Stimulated activated naive B cell treated with anti-CD40 and anti-IgM and Interleukin-4, amounts not matched to agents 10 μg/mL and 1 μg/mL and 100 μg/mL, for 72 hours (primary cell): Measurements from ENCODE around the gene PSTK.

Experiments
- ATAC-seq, 2 donors: fragments of 150-1000 bp; cut with Tn5 transposase; replicated peaks; 2 replicates each; pipeline ENCODE4 v1.10.0; 2021; ENCODE audit warnings: moderate library complexity in 1 of 2
- DNase-seq: peaks from one replicate; pipeline ENCODE4 v3.0.0; 2021
- H3K27ac Mint-ChIP-seq: one replicate; pipeline ENCODE4 v1.8.0; 2022; ENCODE audit warnings: mild to moderate bottlenecking, mixed read lengths
- H3K27me3 Mint-ChIP-seq, 2 donors: one replicate each; pipeline ENCODE4 v1.8.0; 2022; ENCODE audit warnings: mixed read lengths in 2 of 2
- H3K36me3 Mint-ChIP-seq, 2 donors: one replicate each; pipeline ENCODE4 v1.8.0; 2022; ENCODE audit warnings: mixed read lengths in 2 of 2, mild to moderate bottlenecking in 1 of 2
- H3K4me1 Mint-ChIP-seq, 2 donors: one replicate each; pipeline ENCODE4 v1.8.0; 2022; ENCODE audit warnings: mixed read lengths in 2 of 2, mild to moderate bottlenecking in 1 of 2
- H3K4me3 Mint-ChIP-seq, 2 donors: one replicate each; pipeline ENCODE4 v1.8.0; 2022; ENCODE audit warnings: mild to moderate bottlenecking in 2 of 2, mixed read lengths in 2 of 2, moderate library complexity in 1 of 2
- H3K9me3 Mint-ChIP-seq, 2 donors: one replicate each; pipeline ENCODE4 v1.8.0; 2022; ENCODE audit warnings: mixed read lengths in 2 of 2, mild to moderate bottlenecking in 1 of 2

PSTK gene

DNA sequence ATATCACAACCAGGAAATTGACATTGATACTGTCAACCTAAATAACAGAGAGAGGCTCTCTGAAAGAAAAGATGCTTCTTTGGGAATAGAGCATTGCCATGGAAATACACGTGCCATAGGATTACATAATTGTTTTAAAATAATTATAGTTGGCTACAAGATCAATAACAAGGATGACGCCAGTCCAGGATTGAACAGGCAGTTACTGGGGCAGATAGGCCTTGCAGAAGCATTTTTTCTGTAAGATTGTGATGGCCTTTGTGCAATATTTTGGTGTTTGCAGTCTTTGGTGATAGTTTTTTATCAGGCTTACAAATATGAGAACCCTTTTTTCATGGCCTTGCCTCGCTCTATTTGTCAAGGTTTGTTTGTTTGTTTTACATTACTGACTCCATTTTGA lies 39.1 kb downstream of the PSTK start:
- Mint-ChIP-seq H3K4me1 (peaks cover 2 to 11% of the 10 kb centered on the region in 2 donors), H3K4me3 (no peak overlapping the region), H3K9me3 (peaks cover 4% of the 10 kb centered on the region in 2 donors), H3K27ac (no peak overlapping the region), H3K27me3 (no peaks in the 10 kb centered on the region), H3K36me3 (peaks cover 6 to 12% of the 10 kb centered on the region in 2 donors)
- ATAC-seq = no peak
- DNase-seq = no peak

DNA sequence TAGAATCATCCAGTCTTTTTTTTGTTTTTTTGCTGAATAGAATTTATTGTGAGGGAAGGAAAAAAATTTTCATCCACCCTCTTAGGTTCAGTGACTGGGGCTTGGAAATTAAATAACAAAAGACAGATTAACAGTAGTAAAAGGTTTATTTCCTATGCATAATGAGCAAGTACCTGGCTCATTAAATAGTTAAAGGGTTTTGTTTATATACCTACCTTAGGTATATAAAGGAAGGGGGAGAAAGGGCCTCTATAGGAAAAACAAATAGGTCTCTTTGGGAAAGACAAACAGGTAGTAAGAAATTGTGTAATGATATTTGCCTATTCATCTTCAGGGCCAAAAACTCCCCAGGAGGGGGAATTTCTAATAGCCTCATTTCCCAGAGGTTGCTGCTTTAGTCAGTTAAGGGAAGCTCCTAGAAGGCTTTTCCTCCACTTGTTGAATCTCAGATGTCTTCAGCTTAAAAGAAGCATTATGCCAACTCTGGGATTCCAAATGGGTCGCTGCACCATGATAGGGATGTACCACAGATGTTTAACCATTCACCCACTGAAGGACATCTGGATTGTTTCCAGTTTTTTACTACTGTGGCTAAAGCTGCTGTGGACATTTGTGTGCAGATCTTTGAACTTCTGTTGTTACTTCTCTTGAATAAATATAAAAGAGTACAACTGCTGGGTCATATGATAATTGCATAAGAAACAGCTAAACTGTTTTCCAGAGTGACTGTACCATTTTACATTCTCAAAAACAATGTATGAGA lies 39.9 kb downstream of the PSTK start:
- Mint-ChIP-seq H3K9me3 (peaks cover 4% of the 10 kb centered on the region in 2 donors), H3K27ac (no peak overlapping the region), H3K4me3 (no peak overlapping the region), H3K27me3 (no peaks in the 10 kb centered on the region), H3K36me3 (peaks cover 6 to 14% of the 10 kb centered on the region in 2 donors), H3K4me1 (peaks cover 4 to 20% of the 10 kb centered on the region in 2 donors)
- no peak for ATAC-seq
- no peak for DNase-seq

DNA sequence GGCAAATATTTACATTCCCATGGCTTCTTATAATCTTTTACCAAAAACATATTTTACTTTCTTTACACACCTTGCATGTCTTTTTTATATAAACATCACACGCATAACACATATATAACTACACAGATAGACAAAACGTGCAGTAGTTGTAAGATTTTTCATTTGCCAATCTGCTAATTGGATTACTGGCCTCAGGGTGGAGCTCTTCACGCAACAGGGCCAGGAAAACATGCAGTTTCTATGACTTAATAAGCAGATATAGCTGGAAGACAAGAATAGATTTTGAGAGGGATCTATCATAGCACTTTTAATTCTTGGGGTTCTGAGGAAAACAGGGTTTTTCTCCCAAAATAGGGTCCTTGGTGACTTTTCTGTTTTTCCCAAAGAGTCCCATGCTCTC lies 41.3 kb downstream of the PSTK start:
- Mint-ChIP-seq H3K36me3 (peaks cover 6 to 10% of the 10 kb centered on the region in 2 donors), H3K4me3 (no peak overlapping the region), H3K27me3 (no peaks in the 10 kb centered on the region), H3K9me3 (peaks cover 4% of the 10 kb centered on the region in 2 donors), H3K4me1 (peaks cover 4 to 20% of the 10 kb centered on the region in 2 donors), H3K27ac (no peak overlapping the region)
- DNase-seq (no peak), ATAC-seq (no peak)

DNA sequence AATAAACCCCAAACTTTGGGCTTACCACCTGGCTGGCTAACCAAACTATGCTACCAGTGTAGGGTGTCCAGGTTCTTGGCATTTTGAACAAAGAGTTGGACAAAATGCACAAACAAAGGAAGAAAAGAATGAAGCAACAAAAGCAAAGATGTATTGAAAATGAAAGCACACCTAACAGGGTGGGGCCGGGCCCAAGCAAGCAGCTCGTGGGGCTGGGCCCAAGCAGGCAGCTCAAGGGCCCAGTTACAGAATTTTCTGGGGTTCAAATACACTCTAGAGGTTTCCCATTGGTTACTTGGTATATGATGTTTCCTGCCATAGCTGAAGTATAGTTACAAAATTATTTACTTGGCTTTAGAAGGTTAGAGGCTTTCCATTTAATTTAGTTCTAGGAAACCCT lies 44.3 kb downstream of the PSTK start:
- DNase-seq (no peak), ATAC-seq (no peak)
- Mint-ChIP-seq H3K27me3 (no peaks in the 10 kb centered on the region), H3K27ac (no peak overlapping the region), H3K9me3 (no peaks in the 10 kb centered on the region), H3K4me3 (no peak overlapping the region), H3K36me3 (peaks cover 3 to 8% of the 10 kb centered on the region in 2 donors), H3K4me1 (peaks cover 4 to 20% of the 10 kb centered on the region in 2 donors)

DNA sequence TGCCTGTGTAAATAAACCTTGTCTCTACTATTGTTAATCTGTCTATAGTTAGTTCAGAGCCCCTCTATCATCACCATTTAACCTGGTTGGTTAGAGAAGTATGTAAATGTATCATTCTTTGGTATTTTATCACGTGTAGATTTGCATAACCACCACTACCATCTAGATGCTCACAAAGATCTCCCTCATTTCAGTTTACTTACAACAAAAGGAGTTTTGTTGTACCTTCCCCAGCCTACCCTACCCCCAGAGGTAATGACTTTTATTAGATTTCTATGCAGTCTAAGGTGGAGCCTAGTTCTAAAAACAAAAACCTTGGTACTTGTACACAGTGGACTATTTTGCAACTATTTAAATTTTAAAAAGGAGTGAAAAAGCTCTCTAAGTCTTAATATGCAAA lies 46.1 kb downstream of the PSTK start:
- Mint-ChIP-seq H3K27me3 (no peaks in the 10 kb centered on the region), H3K27ac (no peak overlapping the region), H3K4me1 (peaks cover 4 to 20% of the 10 kb centered on the region in 2 donors), H3K4me3 (no peak overlapping the region), H3K36me3 (peaks cover 3 to 8% of the 10 kb centered on the region in 2 donors), H3K9me3 (no peaks in the 10 kb centered on the region)
- DNase-seq (no peak), ATAC-seq (no peak)

DNA sequence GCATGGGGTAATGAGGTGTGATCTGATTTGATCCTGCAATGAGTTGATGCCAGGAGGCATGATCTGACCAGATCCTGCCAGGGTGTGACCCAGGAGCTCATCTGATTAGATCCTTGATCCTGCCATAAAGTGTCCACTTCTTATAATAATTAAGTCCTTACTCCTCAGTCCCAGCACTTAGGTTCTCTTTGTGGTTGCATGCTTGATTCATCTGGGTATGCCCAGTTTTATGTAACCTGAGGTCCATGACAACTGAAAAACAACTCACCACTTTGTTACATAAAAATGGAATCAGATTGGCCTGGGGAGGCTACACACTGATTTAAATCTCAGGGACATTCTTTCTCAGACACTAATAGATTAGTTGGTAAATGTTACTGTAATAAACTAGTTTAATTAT lies 47.7 kb downstream of the PSTK start:
- Mint-ChIP-seq H3K4me3 (no peak overlapping the region), H3K27me3 (no peaks in the 10 kb centered on the region), H3K27ac (no peak overlapping the region), H3K36me3 (peaks cover 3 to 10% of the 10 kb centered on the region in 2 donors), H3K4me1 (peaks cover 4 to 16% of the 10 kb centered on the region in 2 donors), H3K9me3 (no peaks in the 10 kb centered on the region)
- no peak for DNase-seq
- no peak for ATAC-seq

DNA sequence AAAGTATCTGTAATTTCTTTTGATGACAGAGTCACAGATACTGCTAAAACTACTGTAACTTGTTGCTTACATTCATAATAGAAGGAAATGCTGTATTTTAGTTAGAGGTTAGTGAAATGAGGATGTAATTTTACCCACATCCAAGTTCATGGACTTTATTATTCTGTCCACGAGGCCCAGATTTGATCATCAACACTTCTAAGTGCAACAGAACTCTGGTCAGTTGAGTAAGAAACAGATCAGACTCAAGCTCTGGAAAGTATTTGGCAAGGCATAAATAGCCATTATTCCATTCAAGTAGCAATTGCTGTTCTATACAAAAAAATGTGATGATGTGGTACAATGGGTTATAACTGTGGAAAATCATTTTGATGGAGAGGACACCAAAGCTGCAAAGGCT lies 50.9 kb downstream of the PSTK start:
- Mint-ChIP-seq H3K4me1 (no peaks in the 10 kb centered on the region), H3K9me3 (peaks cover 0 to 1% of the 10 kb centered on the region in 2 donors), H3K27me3 (no peaks in the 10 kb centered on the region), H3K4me3 (no peak overlapping the region), H3K36me3 (peaks cover 5 to 20% of the 10 kb centered on the region in 2 donors), H3K27ac (no peak overlapping the region)
- ATAC-seq (no peak), DNase-seq (no peak)

DNA sequence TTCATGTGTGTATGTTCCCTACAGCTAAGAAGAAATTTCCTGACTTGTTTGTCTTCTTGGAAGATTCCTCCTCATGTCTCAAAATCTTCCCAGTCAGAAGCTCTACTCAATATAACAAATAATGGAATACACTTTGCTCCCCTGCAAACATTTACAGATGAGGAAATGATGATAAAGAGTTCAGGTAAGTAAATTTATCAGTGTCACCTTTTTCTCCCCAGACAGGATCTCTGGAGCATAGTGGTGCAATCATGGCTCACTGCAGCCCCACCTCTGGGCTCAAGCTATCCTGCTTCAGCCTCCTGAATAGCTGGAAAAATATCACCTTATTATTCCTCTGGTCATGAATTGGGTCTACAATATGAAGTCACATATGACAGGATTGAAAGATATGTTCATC lies 54.1 kb downstream of the PSTK start:
- H3K4me3 Mint-ChIP-seq = no peak overlapping the region
- H3K4me1 Mint-ChIP-seq = peaks cover 1 to 4% of the 10 kb centered on the region in 2 donors
- no peak overlapping the region for H3K27ac Mint-ChIP-seq
- no peak for ATAC-seq
- H3K36me3 Mint-ChIP-seq = peaks cover 7 to 31% of the 10 kb centered on the region in 2 donors
- peaks cover 0 to 1% of the 10 kb centered on the region in 2 donors for H3K9me3 Mint-ChIP-seq
- no peak for DNase-seq
- H3K27me3 Mint-ChIP-seq = no peaks in the 10 kb centered on the region

DNA sequence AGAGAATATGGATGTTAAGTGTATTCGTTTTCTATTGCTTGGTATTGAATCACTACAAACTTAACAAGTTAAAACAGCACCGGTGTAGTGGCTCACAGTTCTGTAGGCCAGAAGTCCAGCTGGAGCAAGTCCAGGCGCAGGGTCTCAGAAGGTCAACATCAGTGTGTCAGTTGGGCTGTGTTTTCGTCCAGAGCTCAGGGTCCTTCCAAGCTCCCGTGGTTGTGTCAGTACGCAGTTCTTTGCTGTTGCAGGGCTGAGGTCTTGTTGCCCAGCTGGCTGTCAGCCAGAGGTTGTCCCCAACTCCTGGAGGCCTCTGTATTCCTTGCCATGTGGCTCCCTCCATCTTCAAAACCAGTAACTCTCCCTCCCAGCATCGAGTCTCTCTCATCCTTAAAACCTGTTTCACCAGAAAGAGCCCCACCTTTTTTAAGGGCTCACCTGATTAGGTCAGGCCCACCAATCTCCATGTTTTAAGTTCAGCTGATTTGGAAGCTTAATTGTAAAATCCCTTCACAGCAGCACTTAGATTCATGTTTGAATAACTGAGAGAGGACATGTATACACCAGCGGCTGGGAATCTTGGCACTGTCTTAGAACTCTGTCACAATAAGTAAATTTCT lies 55.4 kb downstream of the PSTK start:
- H3K27me3 Mint-ChIP-seq = no peaks in the 10 kb centered on the region
- DNase-seq (no peak), ATAC-seq (no peak)
- peaks cover 1 to 6% of the 10 kb centered on the region in 2 donors for H3K4me1 Mint-ChIP-seq
- peaks cover 0 to 1% of the 10 kb centered on the region in 2 donors for H3K9me3 Mint-ChIP-seq
- H3K36me3 Mint-ChIP-seq = peaks cover 7 to 30% of the 10 kb centered on the region in 2 donors
- H3K4me3 Mint-ChIP-seq = no peak overlapping the region
- no peak overlapping the region for H3K27ac Mint-ChIP-seq

DNA sequence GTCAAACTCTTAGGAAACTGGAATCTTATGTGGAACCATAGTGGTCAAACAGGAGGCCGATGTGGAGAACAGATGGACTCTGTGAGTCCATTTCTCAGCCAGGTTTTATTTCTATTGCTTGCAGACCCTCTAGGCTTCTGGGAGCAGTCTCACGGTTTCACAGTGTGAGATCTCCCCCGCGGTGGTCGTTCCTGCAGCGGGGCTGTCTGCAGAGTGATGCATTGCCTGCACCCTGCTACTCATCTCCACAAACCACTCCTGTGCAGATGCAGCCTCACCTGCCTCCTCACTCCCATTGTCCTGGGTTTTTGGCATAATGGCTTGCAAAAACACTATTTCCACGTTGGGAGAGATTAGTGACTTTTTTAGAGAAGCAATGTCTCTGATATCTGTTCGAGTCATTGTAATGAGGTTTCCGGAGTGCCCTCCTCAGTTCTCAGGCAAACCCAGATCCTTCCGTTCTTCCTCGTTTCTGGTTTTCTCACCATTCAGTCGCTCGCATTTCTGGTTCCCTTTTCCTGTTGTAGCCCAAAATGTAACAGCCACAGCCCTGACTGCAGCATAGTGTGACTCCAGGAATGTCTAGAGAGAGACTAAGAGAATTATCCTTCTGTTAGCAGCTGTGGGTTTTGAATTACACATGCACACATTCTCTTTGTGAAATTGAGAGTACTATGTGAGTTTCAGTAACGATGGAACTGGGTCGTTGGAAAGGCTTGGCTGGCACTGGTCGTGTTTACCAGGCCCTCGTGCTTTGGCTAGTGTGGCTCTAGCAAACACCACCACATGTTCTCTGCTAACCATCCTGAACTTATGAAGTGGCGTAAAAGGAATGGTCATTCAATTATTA lies 58.8 kb downstream of the PSTK start:
- Mint-ChIP-seq H3K9me3 (peaks cover 0 to 1% of the 10 kb centered on the region in 2 donors), H3K27me3 (no peaks in the 10 kb centered on the region), H3K36me3 (peaks cover 7 to 26% of the 10 kb centered on the region in 2 donors), H3K4me3 (no peak overlapping the region), H3K27ac (no peak overlapping the region), H3K4me1 (peaks cover 6% of the 10 kb centered on the region in 2 donors)
- DNase-seq = no peak
- no peak for ATAC-seq

DNA sequence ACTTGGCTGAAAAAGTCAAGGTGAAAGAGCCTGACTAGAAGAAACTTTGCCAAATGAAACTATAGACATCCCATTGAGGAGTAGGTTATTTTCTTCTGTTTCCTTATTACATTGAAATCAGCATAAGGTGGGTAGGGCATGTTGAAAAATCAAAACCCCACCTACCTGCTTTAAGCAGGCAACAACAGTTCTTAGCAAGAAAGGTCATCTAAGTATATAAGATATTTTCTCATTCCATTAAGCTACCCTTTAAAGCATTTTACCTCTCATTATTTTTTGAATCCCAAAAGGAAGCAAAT lies 59.4 kb downstream of the PSTK start:
- H3K27ac Mint-ChIP-seq = no peak overlapping the region
- H3K9me3 Mint-ChIP-seq = peaks cover 0 to 1% of the 10 kb centered on the region in 2 donors
- H3K36me3 Mint-ChIP-seq = peaks cover 4 to 22% of the 10 kb centered on the region in 2 donors
- H3K27me3 Mint-ChIP-seq = no peaks in the 10 kb centered on the region
- H3K4me3 Mint-ChIP-seq = no peak overlapping the region
- ATAC-seq (no peak), DNase-seq (no peak)
- peaks cover 6% of the 10 kb centered on the region in 2 donors for H3K4me1 Mint-ChIP-seq
